GM19452 (cell line): ENCODE results near the gene AIG1.
"Not testable (repeated sequence)": the region's sequence is repeated elsewhere in the genome, so short reads cannot be mapped to it uniquely, and the experiment has no call there.

Experiments used
- ATAC-seq: cut with Tn5 transposase; IDR thresholded peaks from one replicate; pipeline ENCODE4 v1.9.1; 2021; ENCODE audit not compliant: unreplicated experiment

Gene AIG1

DNA sequence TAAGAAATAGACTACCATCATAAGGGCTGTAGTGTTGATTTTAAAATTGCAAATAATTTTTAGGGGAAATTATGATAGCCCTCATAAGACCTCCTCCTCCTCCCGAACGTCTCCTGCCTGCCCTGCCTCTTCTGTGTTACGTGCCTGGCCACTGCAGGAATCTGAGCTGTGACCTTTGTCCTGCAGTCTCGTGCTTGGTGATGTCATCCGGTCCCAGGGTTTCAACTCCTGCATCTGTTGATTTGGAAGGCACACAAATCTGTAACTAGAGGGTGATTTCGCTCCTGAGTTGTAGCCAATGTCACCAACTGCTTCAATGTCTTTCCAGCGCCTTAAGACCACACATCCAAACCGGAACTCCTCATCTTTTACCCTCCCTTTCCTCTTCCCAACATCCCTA lies 163.2 kb downstream of the AIG1 start:
- no peak for ATAC-seq

DNA sequence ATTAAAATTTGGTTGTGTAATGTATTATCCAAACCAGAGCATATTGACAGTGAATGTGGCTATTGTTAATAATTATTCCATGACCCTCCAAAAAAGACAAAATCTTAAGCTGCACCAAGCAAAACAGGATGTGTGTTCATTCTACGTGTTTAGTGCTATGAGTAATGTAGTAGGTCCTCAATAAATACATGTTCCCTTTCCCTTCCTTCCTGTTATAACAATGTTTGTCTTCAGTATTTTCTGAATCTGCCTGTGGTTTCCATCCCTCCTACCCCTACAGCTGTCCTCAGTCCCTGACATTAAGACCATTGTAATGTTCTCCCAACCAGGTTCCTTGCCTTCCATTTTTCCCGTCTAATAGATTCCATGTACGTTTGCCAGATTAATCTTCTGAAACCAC lies 163.8 kb downstream of the AIG1 start:
- ATAC-seq = no peak

DNA sequence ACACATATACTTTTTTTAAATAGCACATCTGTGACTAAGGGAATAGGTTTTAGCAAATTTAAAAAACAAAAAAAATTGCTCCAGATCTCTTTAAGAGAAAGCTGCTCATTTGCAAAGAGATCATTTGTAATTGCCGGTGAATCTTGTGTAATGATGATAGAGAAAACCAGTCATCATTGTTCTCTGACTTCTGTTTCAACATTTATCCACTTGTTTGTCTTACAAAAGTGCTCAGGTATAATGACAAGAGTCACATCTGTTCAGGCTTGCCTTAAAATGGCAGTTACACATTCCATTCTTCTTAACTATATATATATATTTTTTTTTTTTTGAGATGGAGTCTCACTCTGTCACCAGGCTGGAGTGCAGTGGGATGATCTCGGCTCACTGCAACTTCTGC lies 165.2 kb downstream of the AIG1 start:
- no peak for ATAC-seq

DNA sequence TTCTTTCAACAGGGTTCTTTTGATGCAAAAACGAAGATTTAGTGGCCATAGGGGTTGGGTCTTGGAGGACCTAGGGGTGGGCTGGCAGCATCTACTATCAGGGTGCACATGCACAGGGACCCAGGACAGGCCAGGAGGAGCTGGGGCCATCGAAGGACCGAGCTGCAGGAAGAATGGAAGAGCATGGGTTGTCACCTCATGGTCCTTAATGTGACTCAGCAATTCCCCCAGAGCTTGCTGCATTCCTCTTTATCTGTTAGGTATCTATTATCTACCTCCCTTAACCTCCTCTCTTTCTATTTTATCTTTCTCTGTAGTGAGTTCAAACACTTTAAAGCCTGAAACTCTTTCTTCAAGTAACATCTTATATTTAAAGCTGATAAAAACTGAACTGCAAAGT lies 167.0 kb downstream of the AIG1 start:
- ATAC-seq = no peak

DNA sequence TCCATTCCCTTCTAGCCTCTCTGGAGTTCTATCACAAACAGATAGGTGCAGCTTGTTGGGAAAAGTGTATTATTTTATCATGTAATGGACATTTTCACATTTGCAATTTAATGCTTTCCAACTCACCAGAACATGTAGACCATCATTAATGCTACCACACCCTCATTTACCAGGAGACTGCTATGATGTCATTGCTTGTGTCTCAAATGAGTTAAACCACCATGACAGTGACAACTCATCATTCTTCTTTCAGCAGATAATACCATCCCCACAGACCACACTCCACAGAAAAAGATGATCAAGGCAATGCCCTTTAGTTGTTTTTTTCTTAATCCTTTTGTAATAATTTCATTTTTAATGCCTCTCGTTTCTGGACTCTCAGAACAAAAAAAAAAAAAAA lies 168.7 kb downstream of the AIG1 start:
- ATAC-seq = no peak

DNA sequence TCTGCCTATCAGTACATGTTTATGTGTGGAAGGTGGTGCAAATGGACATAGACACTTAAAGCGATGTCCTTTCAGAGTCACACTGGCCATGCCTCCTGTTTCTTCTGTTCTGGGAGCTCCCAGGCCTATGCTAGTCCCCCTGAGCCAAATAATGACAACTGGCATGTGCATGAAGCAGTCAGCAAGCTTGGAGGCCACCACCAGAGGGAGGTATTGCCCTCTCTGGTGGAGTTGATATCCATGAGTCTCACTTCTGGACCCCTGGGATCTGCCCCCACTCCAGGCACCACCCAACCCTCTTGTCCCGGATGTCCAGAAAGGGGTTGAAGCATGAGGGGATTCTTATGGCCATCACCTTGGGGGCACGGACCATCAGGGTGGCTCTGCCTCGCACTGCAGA lies 172.2 kb downstream of the AIG1 start:
- ATAC-seq = no peak

DNA sequence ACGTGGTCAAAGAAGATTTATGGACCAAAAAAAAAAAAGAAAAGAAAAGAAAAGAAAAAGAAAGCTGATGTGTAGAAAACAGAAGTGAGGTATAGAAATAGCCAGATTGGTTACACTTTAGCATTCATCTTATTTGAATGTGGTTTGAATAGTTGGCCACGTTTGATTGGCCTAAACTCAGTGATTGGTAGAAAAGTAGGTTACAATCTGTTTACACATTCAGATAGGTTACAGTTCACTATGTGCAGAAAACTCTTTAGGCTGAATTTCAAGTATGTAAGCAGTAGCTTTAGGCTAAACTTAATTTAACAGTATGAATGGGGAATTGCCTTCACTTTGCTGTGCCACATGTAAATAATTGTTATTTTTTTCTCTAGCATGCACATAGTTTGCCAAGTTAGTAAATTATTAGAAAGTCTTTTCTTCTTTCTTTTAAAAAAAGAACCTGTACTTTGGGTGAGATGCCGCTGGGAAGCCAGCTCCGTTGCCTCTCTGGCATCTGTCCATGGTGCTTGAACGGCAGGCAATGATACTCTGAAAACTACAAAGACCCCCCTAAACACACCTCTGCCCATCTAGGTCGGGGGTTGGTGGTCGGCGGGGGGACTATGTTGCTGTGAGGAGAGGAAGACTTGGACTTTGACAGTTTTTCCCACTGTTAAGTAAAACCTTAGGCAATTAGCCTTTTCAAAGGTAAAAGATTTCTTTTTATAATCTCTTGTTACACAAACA lies 173.0 kb downstream of the AIG1 start:
- ATAC-seq = no peak

DNA sequence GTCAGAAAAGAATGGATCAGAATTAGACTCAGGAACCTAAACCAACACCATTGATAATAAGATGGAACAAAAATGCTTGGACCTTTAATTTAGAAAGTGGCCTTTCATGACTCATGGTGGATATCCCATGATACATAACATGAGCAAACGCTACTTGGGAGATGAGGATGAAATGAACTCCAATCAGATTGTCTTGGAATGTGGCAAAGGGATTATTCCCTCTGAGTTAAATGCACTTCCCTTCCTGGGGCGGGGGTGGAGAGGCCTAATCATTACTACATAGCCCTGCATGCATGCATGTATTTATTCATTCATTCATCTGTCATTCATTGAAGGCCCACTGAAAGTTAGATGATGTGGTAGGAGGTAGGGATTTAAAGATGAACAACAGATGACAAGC lies 174.0 kb downstream of the AIG1 start:
- ATAC-seq = no peak

DNA sequence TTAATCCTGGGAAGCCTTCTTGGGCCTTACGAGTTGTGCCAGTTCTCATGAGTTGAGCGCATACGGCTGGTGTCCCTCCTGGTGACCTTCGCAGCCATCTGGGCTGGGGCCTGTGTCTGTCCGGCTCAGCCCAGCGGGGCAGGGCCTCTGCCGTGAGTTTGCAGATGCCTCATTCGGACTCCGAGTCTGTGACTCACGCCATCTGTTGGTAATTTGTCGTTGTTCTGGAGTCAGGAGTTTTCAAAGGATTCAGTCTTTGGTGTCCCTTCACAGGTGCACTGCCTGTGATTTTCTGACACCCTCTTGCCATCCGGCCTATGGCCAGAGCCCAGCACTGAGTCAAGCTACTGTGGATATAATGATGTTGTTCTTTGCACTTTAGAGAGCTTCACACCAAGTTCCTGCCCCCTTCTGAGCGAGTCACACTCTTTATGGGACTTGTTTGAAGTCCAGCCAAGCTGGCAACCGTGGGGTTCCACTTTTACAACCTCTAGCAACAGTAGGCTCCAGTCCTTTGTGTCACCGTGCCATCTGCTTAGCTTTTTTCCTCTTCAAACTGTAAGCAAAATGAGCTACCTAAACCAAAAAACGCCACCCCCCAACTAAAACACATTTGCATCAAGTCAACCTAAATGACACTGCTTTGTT lies 175.6 kb downstream of the AIG1 start:
- ATAC-seq = no peak

DNA sequence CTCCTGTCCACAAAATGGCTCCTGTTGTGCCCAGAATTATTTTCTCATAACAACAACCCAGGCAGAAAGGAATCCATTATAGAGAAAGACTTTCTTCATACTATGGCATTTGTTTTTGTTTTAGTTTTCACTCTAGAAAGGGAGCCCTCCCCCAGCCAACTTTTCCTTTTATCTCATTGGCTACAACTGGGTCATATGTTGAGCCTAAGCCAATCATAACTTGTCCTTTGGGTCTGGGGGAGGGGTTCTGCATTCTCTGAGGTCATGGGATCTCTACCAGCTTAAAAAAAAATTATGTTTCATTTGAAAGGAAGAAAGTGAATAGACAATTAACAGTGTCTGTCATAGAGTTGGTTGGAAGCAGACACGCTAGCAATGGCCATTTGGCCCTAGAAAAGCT lies 177.6 kb downstream of the AIG1 start:
- no peak for ATAC-seq

DNA sequence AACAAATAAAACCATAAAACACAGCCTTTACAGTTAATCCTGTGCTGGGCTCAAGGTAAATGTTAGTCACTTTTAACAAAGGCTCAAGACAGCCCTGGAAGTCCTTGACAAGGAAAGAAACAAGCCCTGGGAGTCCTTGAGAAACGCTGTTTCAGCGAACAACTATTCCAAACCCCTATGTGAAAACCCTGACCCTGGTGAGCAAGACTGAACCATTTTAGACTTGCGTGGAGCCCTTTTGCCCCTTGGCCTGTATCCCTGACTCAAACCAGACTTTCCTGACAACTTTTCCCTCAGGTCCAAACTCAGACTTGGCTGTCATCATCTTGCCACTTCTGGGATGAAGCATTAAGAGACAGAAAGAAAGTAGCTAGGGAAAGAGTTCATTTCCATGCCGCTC lies 180.4 kb downstream of the AIG1 start:
- no peak for ATAC-seq

DNA sequence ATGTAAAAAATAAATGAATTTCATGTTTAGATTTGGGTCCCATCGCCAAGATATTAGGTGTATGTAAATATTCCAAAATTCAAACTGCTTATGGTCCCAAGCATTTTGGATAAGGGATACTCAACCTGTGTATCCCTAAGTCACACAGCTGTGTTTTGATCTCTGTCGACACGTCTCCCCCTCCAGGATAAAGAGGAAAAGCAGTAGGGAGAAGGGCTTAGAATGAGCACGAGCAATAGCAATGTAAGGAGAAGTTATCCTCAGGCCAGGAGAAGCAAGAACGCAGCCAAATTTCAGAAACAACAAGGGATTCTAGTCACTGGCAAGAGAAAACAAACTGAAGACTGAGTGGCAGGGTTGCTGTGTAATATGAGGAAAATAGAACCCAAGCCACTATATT lies 181.2 kb downstream of the AIG1 start:
- no peak for ATAC-seq

DNA sequence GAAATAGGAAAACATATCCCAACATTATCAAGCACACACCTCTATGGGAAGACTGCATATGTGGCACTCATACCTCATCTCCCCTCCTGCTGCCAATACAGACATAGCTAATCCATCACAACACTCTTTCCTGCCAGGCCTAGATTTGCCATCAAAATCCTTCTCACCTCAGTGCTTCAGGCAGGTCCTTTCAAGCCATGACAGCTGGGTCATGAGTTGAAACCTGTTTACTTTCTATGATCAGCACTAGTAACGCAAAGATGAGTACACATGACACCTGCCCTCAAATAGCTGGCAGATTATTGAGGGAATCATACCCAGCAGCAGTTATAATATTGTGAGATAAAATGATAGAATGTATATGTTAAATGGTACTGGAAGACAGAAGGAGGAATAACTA lies 183.1 kb downstream of the AIG1 start:
- ATAC-seq = no peak

DNA sequence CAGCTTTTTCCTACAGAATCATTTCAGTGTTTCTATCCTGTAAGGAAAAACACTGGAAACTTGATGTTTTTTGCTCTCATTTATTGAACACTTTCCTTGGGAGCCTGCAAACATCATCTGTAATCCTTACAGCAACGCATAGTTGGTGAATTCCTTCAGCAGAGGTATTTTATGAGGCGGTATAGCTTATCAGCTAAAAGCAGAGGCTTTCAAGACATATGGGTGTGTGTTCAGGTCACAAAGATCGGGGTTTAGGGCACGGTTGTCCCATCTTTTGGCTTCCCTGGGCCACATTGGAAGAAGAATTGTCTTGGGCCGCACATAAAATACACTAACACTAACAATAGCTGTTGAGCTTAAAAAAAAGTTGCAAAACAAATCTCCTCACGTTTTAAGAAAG lies 185.0 kb downstream of the AIG1 start:
- no peak for ATAC-seq

DNA sequence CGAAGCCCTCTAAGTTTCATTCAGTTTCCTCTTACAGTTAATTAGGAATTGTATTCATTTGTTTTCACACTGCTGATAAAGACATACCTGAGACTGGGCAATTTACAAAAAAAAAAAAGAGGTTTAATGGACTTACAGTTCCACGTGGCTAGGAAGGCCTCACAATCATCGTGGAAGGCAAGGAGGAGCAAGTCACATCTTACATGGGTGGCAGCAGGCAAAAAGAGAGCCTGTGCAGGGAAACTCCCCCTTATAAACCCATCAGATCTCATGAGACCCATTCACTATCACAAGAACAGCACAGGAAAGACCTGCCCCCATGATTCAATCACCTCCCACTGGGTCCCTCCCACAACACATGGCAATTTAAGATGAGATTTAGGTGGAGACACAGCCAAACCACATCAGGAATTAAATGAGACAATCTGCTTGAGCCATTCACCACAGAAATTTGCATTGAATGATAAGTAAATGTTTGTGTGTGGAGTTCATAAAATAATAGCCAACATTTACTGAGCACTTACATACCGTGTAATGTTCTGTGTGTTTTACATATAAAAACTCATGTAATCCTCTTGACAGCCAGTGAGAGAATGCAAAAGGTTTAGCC lies 185.6 kb downstream of the AIG1 start:
- not testable (repeated sequence) for ATAC-seq

DNA sequence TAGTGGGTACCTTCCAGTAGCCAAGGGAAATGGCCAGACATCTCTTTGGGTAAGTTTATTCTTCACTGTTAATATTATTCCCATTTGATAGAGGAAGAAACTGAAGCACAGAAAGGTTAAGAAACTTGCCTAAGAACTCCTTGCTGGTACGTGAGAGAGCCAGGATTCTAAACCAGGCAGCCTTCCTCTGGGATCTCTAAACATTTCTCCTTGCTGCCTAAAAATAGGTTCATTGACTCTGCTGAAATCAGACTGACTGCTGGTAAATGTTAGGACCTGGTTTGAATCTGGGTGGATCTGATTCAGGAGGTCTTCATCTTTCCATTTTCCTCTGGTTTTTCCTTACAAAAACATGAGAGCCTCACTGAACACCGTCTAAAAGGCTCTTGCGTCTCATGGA lies 186.9 kb downstream of the AIG1 start:
- ATAC-seq = no peak

DNA sequence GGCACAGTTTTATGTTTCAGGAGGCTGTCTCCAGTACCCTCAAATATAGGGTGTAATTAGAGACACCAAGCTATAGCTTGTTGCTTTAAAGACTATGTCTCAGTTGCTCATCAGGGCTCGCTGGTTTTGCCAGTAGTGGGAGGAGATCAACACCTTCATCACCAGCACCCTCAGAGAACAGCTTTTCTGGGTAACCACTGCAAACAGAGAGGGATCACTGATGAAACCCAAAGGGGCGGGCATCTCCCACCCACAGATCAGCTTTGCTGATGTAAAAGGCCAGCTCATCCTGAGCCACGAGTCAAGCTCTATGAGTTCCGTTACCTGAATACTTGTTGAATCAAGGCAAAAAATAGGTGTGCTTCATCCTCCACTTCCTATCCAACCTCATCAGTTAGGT lies 187.7 kb downstream of the AIG1 start:
- no peak for ATAC-seq

DNA sequence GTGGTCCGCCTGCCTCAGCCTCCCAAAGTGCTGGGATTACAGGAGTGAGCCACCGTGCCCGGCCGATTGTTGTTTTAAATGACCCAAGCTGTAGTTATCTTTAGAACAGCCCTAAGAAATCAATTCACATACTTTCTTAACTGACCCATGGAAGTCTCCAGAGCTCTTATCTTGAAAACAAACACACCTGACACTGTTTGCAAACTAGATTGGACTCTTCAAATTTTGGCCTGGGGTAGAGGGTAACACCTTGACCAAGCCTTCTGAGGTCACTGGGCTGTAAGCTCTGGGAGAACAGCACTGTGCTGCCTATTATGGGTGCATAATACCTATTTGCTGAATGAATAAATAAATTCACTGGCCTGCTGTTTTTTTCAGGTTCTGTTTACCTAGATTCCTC lies 190.6 kb downstream of the AIG1 start:
- ATAC-seq = no peak

DNA sequence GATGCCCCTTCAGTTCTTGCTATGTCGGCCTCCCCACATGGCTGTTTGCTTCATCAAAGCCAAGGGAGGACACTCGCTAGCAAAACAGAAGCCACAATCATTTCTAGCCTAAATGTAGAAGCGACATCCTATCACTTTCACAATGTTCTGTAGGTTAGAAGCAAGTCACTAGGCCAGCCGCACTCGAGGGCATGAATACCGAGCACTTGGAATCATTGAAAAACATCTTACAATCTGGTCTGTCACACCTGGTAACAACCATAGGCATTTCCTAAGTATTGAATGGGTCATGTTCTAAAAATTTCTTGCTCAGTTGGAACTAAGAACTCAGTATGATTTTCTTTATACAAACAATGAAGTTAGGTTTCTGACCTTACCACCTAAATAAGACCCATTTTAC lies 192.3 kb downstream of the AIG1 start:
- no peak for ATAC-seq

DNA sequence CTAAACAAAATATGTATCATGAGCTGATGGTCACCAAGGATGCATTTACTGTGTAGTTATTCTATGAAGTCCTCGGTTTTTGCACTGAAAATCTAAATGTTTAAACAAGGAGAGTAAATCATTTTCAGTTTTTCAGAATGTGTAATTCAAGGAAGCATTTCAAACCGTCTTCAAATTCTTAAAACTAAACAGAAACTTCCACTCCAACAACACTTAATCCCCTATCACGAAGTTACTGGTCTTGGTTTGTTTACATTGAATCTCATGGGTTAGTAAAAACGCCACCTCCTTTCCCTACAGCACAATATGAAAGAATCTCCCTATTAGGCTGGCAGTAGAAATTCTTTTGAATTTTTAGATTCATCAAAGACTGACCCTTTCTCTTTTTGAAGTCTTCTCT lies 192.9 kb downstream of the AIG1 start:
- no peak for ATAC-seq

DNA sequence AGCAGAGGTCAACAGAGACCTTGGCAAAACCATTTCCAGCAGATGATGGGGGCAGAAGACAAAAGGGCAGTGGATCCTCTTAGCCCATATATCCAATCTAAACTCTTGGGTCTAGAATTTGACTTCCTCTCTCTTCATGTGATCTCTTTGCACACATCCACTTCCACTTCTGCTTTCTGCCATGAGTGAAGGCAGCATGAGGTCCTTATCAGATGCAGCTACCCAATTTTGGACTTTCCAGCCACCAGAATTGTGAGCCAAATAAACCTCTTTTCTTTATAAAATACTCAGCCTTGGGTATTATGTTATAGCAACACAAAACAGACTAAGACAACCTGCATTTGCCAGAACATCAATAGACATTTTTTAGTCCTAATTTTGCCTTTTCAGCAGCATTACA lies 198.3 kb downstream of the AIG1 start:
- no peak for ATAC-seq

DNA sequence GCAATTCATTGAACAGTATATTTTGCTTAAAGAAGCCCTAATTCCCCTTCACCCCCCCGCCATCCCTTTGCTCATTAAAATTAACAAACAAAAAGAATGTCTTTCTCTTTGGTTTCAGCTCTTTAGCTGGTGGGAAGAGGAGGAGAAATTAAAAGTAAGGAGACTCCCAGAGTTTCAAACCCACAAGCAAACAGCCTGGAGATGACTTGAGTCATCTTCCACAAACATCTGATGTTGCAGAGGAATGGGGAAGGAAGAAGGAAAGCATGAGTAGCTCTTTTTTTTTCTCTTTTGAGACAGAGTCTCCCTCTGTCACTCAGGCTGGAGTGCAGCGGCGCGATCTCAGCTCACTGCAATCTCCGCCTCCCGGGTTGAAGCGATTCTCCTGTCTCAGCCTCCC lies 200.2 kb downstream of the AIG1 start:
- ATAC-seq = no peak
